Neural cell (in vitro differentiated cells): ENCODE data around the gene ITGA11.

Experiments
- CTCF ChIP-seq: fragments of 450-650 bp; IDR thresholded peaks from 2 replicates; pipeline ENCODE4 v1.5.1; 2014; ENCODE audit warnings: antibody characterized with exemption, mild to moderate bottlenecking, moderate library complexity; ENCODE audit not compliant: poor library complexity, severe bottlenecking
- EP300 ChIP-seq: fragments of 450-650 bp; conservative IDR thresholded peaks from 2 replicates; pipeline ENCODE4 v1.6.1; 2014; ENCODE audit warnings: antibody characterized with exemption, mild to moderate bottlenecking, moderate library complexity; ENCODE audit not compliant: poor library complexity, severe bottlenecking
- EZH2 ChIP-seq: fragments of 200-600, 300-800 bp; shearing (Covaris generic), sonication (generic); IDR thresholded peaks from 2 replicates; pipeline ENCODE4 v1.6.1; 2014; ENCODE audit warnings: antibody characterized with exemption, low read length, borderline replicate concordance, mild to moderate bottlenecking; ENCODE audit not compliant: insufficient read depth, poor library complexity, severe bottlenecking
- MXI1 ChIP-seq: fragments of 450-650 bp; conservative IDR thresholded peaks from 2 replicates; pipeline ENCODE4 v1.6.1; 2014; ENCODE audit warnings: antibody characterized with exemption, mild to moderate bottlenecking; ENCODE audit not compliant: poor library complexity, severe bottlenecking
- POLR2AphosphoS5 ChIP-seq: IDR thresholded peaks from 2 replicates; pipeline ENCODE4 v1.6.1; 2012
- RAD21 ChIP-seq: fragments of 450-650 bp; conservative IDR thresholded peaks from 2 replicates; pipeline ENCODE4 v1.6.1; 2014; ENCODE audit warnings: antibody characterized with exemption, mild to moderate bottlenecking, moderate library complexity
- REST ChIP-seq: IDR thresholded peaks from 2 replicates; pipeline ENCODE4 v1.6.1; 2012; ENCODE audit warnings: borderline replicate concordance
- SMC3 ChIP-seq: fragments of 450-650 bp; conservative IDR thresholded peaks from 2 replicates; pipeline ENCODE4 v1.6.1; 2014; ENCODE audit warnings: antibody characterized with exemption, mild to moderate bottlenecking, moderate library complexity; ENCODE audit not compliant: poor library complexity
- TAF1 ChIP-seq: IDR thresholded peaks from 2 replicates; pipeline ENCODE4 v1.6.1; 2012; ENCODE audit warnings: low read depth

- TF ChIP-seq POLR2AphosphoS5 (no peak), EP300 (no peak), REST (no peak), TAF1 (no peak), CTCF (no peak), RAD21 (no peak), EZH2 (no peak), SMC3 (no peak), MXI1 (no peak)
Measured at GRCh38 chr15:68436680-68437079, 4.7 kb upstream of the ITGA11 start.
